IMR-90 (cell line): ENCODE data around the gene TNS3. TPM values are rescaled to one million over a fixed set of nuclear protein-coding genes. Genes with fewer than 3 reads are reported as not detected.

Experiments used
- ATAC-seq: fragments of 200-7000 bp; cut with Tn5 transposase; 2 replicates; pipeline ENCODE4 v1.9.1; 2020; ENCODE audit warnings: low read depth, mild to moderate bottlenecking, moderate library complexity
- BruUV-seq: library from RNA; stranded (reverse); fragments of 400-500 nt; replicated peaks from 2 replicates; lab custom pipeline; 2021; lab: Mats Ljungman, UMichigan
- CTCF ChIA-PET: fragments of 300-600 bp; formaldehyde crosslinking; extraction: SDS; loops from one replicate; lab custom pipeline; 2021; ENCODE audit warnings: antibody characterized with exemption; lab: Yijun Ruan, JAX
- POLR2A ChIA-PET: fragments of 300-600 bp; sonication (Branson Sonifier 250); formaldehyde crosslinking; loops from one replicate; lab custom pipeline; 2022; ENCODE audit warnings: antibody characterized with exemption; ENCODE audit not compliant: unreplicated experiment; lab: Charles Lee
- DNase-seq: peaks from one replicate; pipeline ENCODE4 v3.0.0; 2013
- H2AFZ ChIP-seq: replicated peaks from 2 replicates; pipeline ENCODE3; 2013; ENCODE audit warnings: low read length, mild to moderate bottlenecking; ENCODE audit not compliant: poor library complexity
- H2AK5ac ChIP-seq: 2 replicates; pipeline ENCODE4 v1.6.1; 2013; ENCODE audit warnings: low read depth, low read length, inconsistent platforms
- H2AK9ac ChIP-seq: replicated peaks from 2 replicates; pipeline ENCODE3; 2013; ENCODE audit warnings: mild to moderate bottlenecking, low read depth, low read length, moderate library complexity; ENCODE audit not compliant: poor library complexity
- H2BK120ac ChIP-seq: 2 replicates; pipeline ENCODE4 v1.6.1; 2013; ENCODE audit warnings: low read depth, low read length, inconsistent platforms
- H2BK15ac ChIP-seq: 3 replicates; pipeline ENCODE4 v1.6.1; 2013; ENCODE audit warnings: low read depth, low read length, inconsistent platforms
- H2BK20ac ChIP-seq: 2 replicates; pipeline ENCODE4 v1.6.1; 2013; ENCODE audit warnings: low read depth, mild to moderate bottlenecking, inconsistent platforms, low read length, moderate library complexity
- H2BK5ac ChIP-seq: 2 replicates; pipeline ENCODE4 v1.6.1; 2013; ENCODE audit warnings: mild to moderate bottlenecking, low read depth, low read length, inconsistent platforms; ENCODE audit not compliant: poor library complexity, severe bottlenecking
- H3K14ac ChIP-seq: replicated peaks from 2 replicates; pipeline ENCODE4 v1.6.1; 2013; ENCODE audit warnings: low read depth, low read length, inconsistent platforms
- H3K18ac ChIP-seq: 2 replicates; pipeline ENCODE4 v1.6.1; 2013; ENCODE audit warnings: low read depth, low read length, control low read depth
- H3K23ac ChIP-seq: 2 replicates; pipeline ENCODE4 v1.6.1; 2013; ENCODE audit warnings: low read depth, low read length, inconsistent platforms
- H3K27ac ChIP-seq: 2 replicates; pipeline ENCODE4 v1.5.1; 2013; ENCODE audit warnings: mild to moderate bottlenecking, control low read depth, low read length; ENCODE audit not compliant: insufficient read depth
- H3K27me3 ChIP-seq: 2 replicates; pipeline ENCODE4 v1.6.1; 2013; ENCODE audit warnings: low read length; ENCODE audit not compliant: control insufficient read depth, insufficient read depth
- H3K36me3 ChIP-seq: 2 replicates; pipeline ENCODE4 v1.6.1; 2013; ENCODE audit warnings: low read length, mixed read lengths; ENCODE audit not compliant: control insufficient read depth, insufficient read depth
- H3K4ac ChIP-seq: 2 replicates; pipeline ENCODE4 v1.6.1; 2013; ENCODE audit warnings: low read depth, low read length, inconsistent platforms
- H3K4me1 ChIP-seq: 2 replicates; pipeline ENCODE4 v1.6.1; 2013; ENCODE audit warnings: low read length, mixed read lengths; ENCODE audit not compliant: control insufficient read depth, insufficient read depth
- H3K4me2 ChIP-seq: 2 replicates; pipeline ENCODE4 v1.6.1; 2013; ENCODE audit warnings: low read depth, mild to moderate bottlenecking, control low read depth, low read length, moderate library complexity
- H3K4me3 ChIP-seq: 2 replicates; pipeline ENCODE4 v1.5.1; 2013; ENCODE audit warnings: low read depth, mild to moderate bottlenecking, control low read depth, low read length, moderate library complexity; ENCODE audit not compliant: insufficient read depth
- H3K56ac ChIP-seq: 2 replicates; pipeline ENCODE4 v1.6.1; 2013; ENCODE audit warnings: low read length, inconsistent platforms; ENCODE audit not compliant: insufficient read depth; ENCODE audit errors: extremely low read depth
- H3K79me1 ChIP-seq, 2 experiments: 2 replicates each; pipeline ENCODE4 v1.6.1; 2013; ENCODE audit warnings: low read length in 2 of 2, inconsistent platforms in 1 of 2, low read depth in 1 of 2
- H3K9ac ChIP-seq: 2 replicates; pipeline ENCODE4 v1.6.1; 2013; ENCODE audit warnings: low read depth, low read length, control low read depth
- H3K9me1 ChIP-seq: 2 replicates; pipeline ENCODE4 v1.6.1; 2013; ENCODE audit warnings: low read length, inconsistent platforms; ENCODE audit not compliant: insufficient read depth
- H3K9me3 ChIP-seq: 2 replicates; pipeline ENCODE4 v1.6.1; 2013; ENCODE audit warnings: low read length; ENCODE audit not compliant: control insufficient read depth, insufficient read depth
- H4K20me1 ChIP-seq: 2 replicates; pipeline ENCODE4 v1.6.1; 2013; ENCODE audit warnings: low read length, inconsistent platforms; ENCODE audit not compliant: insufficient read depth
- H4K5ac ChIP-seq: 2 replicates; pipeline ENCODE4 v1.6.1; 2013; ENCODE audit warnings: mild to moderate bottlenecking, low read depth, low read length, control low read depth
- H4K8ac ChIP-seq, 2 experiments: 2 replicates each; pipeline ENCODE4 v1.6.1; 2013; ENCODE audit warnings: low read depth in 2 of 2, low read length in 2 of 2, control low read depth in 1 of 2, inconsistent platforms in 1 of 2
- H4K91ac ChIP-seq: 2 replicates; pipeline ENCODE4 v1.6.1; 2013; ENCODE audit warnings: low read depth, low read length, inconsistent platforms; ENCODE audit not compliant: insufficient read depth
- CEBPB ChIP-seq: IDR thresholded peaks from 2 replicates; pipeline ENCODE4 v1.6.1; 2012; ENCODE audit warnings: low read depth, low read length, improper control_type of control experiment
- CHD1 ChIP-seq: IDR thresholded peaks from 2 replicates; pipeline ENCODE4 v1.6.1; 2012; ENCODE audit warnings: low read depth, low read length, improper control_type of control experiment
- CTCF ChIP-seq: conservative IDR thresholded peaks from 2 replicates; pipeline ENCODE4 v1.5.1; 2012; ENCODE audit warnings: mild to moderate bottlenecking, low read depth, low read length, improper control_type of control experiment
- MAZ ChIP-seq: IDR thresholded peaks from 2 replicates; pipeline ENCODE4 v1.6.1; 2012; ENCODE audit warnings: low read depth, mild to moderate bottlenecking, low read length, improper control_type of control experiment, moderate library complexity, borderline replicate concordance
- MXI1 ChIP-seq: IDR thresholded peaks from 2 replicates; pipeline ENCODE4 v1.6.1; 2012; ENCODE audit warnings: low read depth, mild to moderate bottlenecking, low read length, moderate library complexity, borderline replicate concordance
- NFE2L2 ChIP-seq: fragments of 150-350 bp; IDR thresholded peaks from 2 replicates; pipeline ENCODE4 v1.6.1; 2016; ENCODE audit warnings: low read depth, mild to moderate bottlenecking, low read length
- POLR2A ChIP-seq: IDR thresholded peaks from 2 replicates; pipeline ENCODE4 v1.6.1; 2012; ENCODE audit warnings: mild to moderate bottlenecking, low read depth, low read length
- RAD21 ChIP-seq: IDR thresholded peaks from 2 replicates; pipeline ENCODE4 v1.6.1; 2012; ENCODE audit warnings: low read length, improper control_type of control experiment
- RCOR1 ChIP-seq: IDR thresholded peaks from 2 replicates; pipeline ENCODE4 v1.6.1; 2012; ENCODE audit warnings: mild to moderate bottlenecking, low read length, improper control_type of control experiment; ENCODE audit not compliant: insufficient replicate concordance
- RFX5 ChIP-seq: IDR thresholded peaks from 2 replicates; pipeline ENCODE4 v1.8.0; 2012; ENCODE audit warnings: low read depth, mild to moderate bottlenecking, low read length, moderate library complexity
- SMC3 ChIP-seq: fragments of 150-350 bp; IDR thresholded peaks from 2 replicates; pipeline ENCODE4 v1.6.1; 2016; ENCODE audit warnings: low read depth, mild to moderate bottlenecking, antibody characterized with exemption, low read length, moderate library complexity
- USF2 ChIP-seq: fragments of 150-350 bp; IDR thresholded peaks from 2 replicates; pipeline ENCODE4 v1.6.1; 2017; ENCODE audit warnings: mild to moderate bottlenecking, antibody characterized with exemption, low read length, low read depth
- WGBS, 2 experiments: methylation state at CpG; one replicate each; pipeline versions ENCODE4 v1.1.5 to v1.1.7; 2013; ENCODE audit warnings: missing lambda C conversion rate in 2 of 2; ENCODE audit not compliant: insufficient read length in 1 of 2; ENCODE audit errors: extremely low coverage in 2 of 2; 5-methylcytosine and 5-hydroxymethylcytosine counted together
- dilution Hi-C: fragments of 300-500 bp; cut with HindIII; formaldehyde crosslinking; loops from one replicate; pipeline ENCODE4 v1.14.3; 2018; ENCODE audit warnings: low sequenced_read_pairs; ENCODE audit not compliant: unreplicated experiment
- in situ Hi-C: fragments of 300-500 bp; cut with MboI; formaldehyde crosslinking; loops from 3 replicates; pipeline ENCODE4 v1.14.3; 2019; ENCODE audit warnings: low sequenced_read_pairs, inconsistent platforms, mixed read lengths
- intact Hi-C: fragments of 100-400 bp; cut with micrococcal nuclease; formaldehyde crosslinking; loops from 2 replicates; pipeline ENCODE4 v1.10.0; 2022
- polyA plus RNA-seq, 3 experiments: library from polyadenylated mRNA; depleted of rRNA; stranded (reverse); fragments of >200 nt; gene quantifications; 2 replicates each; pipeline ENCODE4 v1.2.3, GENCODE V29; 2012; ENCODE audit warnings: low replicate concordance in 1 of 3
- total RNA-seq: library from RNA; depleted of rRNA; stranded (reverse); fragments of >200 nt; gene quantifications from 2 replicates; pipeline ENCODE4 v1.2.3, GENCODE V29; 2012

Gene TNS3
- total and polyA plus RNA-seq, 2 of the 4 experiments (the other 2 are of a cell fraction) = 64.3 to 79.2 TPM

- 0 out of 2 replicates have a peak overlapping the region, but pooled peaks have one; percentile 11 for H3K4me2 ChIP-seq
- intact Hi-C loops = loop anchor here (5.0 kb wide), 2 partner anchors 120 to 365 kb away; no protein-coding TSS in a partner anchor
- 0 out of 2 replicates have a peak overlapping the region, but pooled peaks have one; percentile 9 for H4K91ac ChIP-seq
- peak overlapping the region; percentile 95 for H2BK120ac ChIP-seq
- no peak overlapping the region for H3K56ac ChIP-seq
- peak; percentile 79 for DNase-seq
- peak overlapping the region in 1 of 2 experiments; percentile 85; a peak in 2 of 4 replicates for H4K8ac ChIP-seq
- no peak overlapping the region for H3K9ac ChIP-seq
- no CpG with 5 or more reads among the region's 3 CpGs for WGBS, 2 experiments
- dilution Hi-C loops = no loop called here
- peak overlapping the region; percentile 82 for H3K14ac ChIP-seq
- H3K23ac ChIP-seq = peak overlapping the region; percentile 77; the same call in 1 of the 2 replicates
- H3K18ac ChIP-seq = peak overlapping the region; percentile 82; the same call in 1 of the 2 replicates
- H2AK5ac ChIP-seq = peak overlapping the region; percentile 54; the same call in 1 of the 2 replicates
- H3K9me1 ChIP-seq = peaks cover 56% of the 10 kb centered on the region
- H3K79me1 ChIP-seq = peaks cover 40 to 88% of the 10 kb centered on the region in 2 experiments
- H2BK5ac ChIP-seq = peak overlapping the region; percentile 14
- POLR2A ChIA-PET = no interaction called here
- no peak overlapping the region for H2AK9ac ChIP-seq
- TF ChIP-seq RFX5 (no peak), NFE2L2 (no peak), MAZ (no peak), CHD1 (no peak), MXI1 (no peak), USF2 (no peak), SMC3 (no peak), CTCF (no peak), CEBPB (no peak), RAD21 (no peak), RCOR1 (no peak), POLR2A (no peak)
- peaks cover 45% of the 10 kb centered on the region for H4K20me1 ChIP-seq
- ATAC-seq = no peak
- peak overlapping the region; percentile 77 for H2BK20ac ChIP-seq
- H3K4me1 ChIP-seq = peaks cover 39% of the 10 kb centered on the region
- H2AFZ ChIP-seq = no peak overlapping the region
- no peaks in the 10 kb centered on the region for H3K9me3 ChIP-seq
- H3K36me3 ChIP-seq = peaks cover 3% of the 10 kb centered on the region; the same call in 1 of the 2 replicates
- H4K5ac ChIP-seq = peak overlapping the region; percentile 61
- no TSS peak for BruUV-seq
- H2BK15ac ChIP-seq = peak overlapping the region; percentile 82; the same call in 1 of the 3 replicates
- H3K4me3 ChIP-seq = no peak overlapping the region
- peak overlapping the region; percentile 95; the same call in 1 of the 2 replicates for H3K4ac ChIP-seq
- no peaks in the 10 kb centered on the region for H3K27me3 ChIP-seq
- H3K27ac ChIP-seq = no peak overlapping the region
- CTCF ChIA-PET = interaction anchor here (0.5 to 1.2 kb wide), 3 partner anchors 34 to 255 kb away, joined by 3 to 4 read pairs (median 3); no protein-coding TSS in a partner anchor
- in situ Hi-C loops = no loop called here
Measured at GRCh38 chr7:47451851-47452205, 130.1 kb downstream of the TNS3 start.
